Prostate gland (tissue), 2 donors: ENCODE results near the gene SHROOM2. TPM values are rescaled to one million over a fixed set of nuclear protein-coding genes. Genes with fewer than 3 reads are reported as not detected.
A peak's percentile ranks its signal among the peaks of the same experiment; 100 is the strongest.

Experiments
- DNase-seq: peaks from one replicate; pipeline ENCODE4 v3.0.0-alpha.2; 2019; ENCODE audit warnings: low spot score
- H3K27ac ChIP-seq, 2 donors: fragments of 200-600 bp; sonication (generic); 2 replicates each; pipeline ENCODE4 v1.5.1; 2017 to 2019
- H3K27me3 ChIP-seq: fragments of 200-600 bp; sonication (generic); replicated peaks from 2 replicates; pipeline ENCODE4 v1.5.1; 2019; ENCODE audit not compliant: insufficient read depth
- H3K36me3 ChIP-seq, 2 donors: fragments of 200-600 bp; sonication (generic); 1 replicate in 1 of 2; 2 replicates in 1 of 2; pipeline versions ENCODE4 v1.5.1 to v1.8.1; 2017 to 2019
- H3K4me1 ChIP-seq: fragments of 200-600 bp; sonication (generic); replicated peaks from 2 replicates; pipeline ENCODE4 v1.5.1; 2019
- H3K4me3 ChIP-seq, 2 donors: fragments of 200-600 bp; sonication (generic); 2 replicates each; pipeline ENCODE4 v1.5.1; 2017 to 2019
- H3K9me3 ChIP-seq: fragments of 200-600 bp; sonication (generic); 2 replicates; pipeline ENCODE4 v1.5.1; 2017
- POLR2A ChIP-seq: fragments of 450-650 bp; IDR thresholded peaks from one replicate; pipeline ENCODE4 v1.6.1; 2016; ENCODE audit warnings: antibody characterized with exemption, mild to moderate bottlenecking
- POLR2AphosphoS5 ChIP-seq: sonication (generic); formaldehyde crosslinking; IDR thresholded peaks from one replicate; pipeline ENCODE4 v1.6.1; 2017; ENCODE audit warnings: antibody characterized with exemption
- WGBS: methylation state at CpG from one replicate; pipeline ENCODE4 v1.1.5; 2018; 5-methylcytosine and 5-hydroxymethylcytosine counted together
- intact Hi-C: fragments of 100-400 bp; cut with DNase I; formaldehyde crosslinking; loops from one replicate; pipeline ENCODE4 v1.14.2; 2022
- total RNA-seq, 2 donors: library from RNA; depleted of rRNA; stranded (reverse); fragments of >200 nt; gene quantifications; one replicate each; pipeline ENCODE4 v1.1.0, GENCODE V29; 2016
- TF ChIP-seq, protein P1 (sequence below), 4 experiments: fragments of 200-600 bp in 2 of 4; fragments of 450-650 bp in 2 of 4; sonication (generic) in 2 of 4; IDR thresholded peaks; 1 replicate in 3 of 4; 2 replicates in 1 of 4; pipeline ENCODE4 v1.5.1; 2016 to 2019; ENCODE audit warnings: antibody characterized with exemption in 4 of 4, mild to moderate bottlenecking in 2 of 4, moderate library complexity in 2 of 4

Gene SHROOM2
- total RNA-seq, 2 donors from 2014 or later, result 36.8 to 71.3 TPM

DNA sequence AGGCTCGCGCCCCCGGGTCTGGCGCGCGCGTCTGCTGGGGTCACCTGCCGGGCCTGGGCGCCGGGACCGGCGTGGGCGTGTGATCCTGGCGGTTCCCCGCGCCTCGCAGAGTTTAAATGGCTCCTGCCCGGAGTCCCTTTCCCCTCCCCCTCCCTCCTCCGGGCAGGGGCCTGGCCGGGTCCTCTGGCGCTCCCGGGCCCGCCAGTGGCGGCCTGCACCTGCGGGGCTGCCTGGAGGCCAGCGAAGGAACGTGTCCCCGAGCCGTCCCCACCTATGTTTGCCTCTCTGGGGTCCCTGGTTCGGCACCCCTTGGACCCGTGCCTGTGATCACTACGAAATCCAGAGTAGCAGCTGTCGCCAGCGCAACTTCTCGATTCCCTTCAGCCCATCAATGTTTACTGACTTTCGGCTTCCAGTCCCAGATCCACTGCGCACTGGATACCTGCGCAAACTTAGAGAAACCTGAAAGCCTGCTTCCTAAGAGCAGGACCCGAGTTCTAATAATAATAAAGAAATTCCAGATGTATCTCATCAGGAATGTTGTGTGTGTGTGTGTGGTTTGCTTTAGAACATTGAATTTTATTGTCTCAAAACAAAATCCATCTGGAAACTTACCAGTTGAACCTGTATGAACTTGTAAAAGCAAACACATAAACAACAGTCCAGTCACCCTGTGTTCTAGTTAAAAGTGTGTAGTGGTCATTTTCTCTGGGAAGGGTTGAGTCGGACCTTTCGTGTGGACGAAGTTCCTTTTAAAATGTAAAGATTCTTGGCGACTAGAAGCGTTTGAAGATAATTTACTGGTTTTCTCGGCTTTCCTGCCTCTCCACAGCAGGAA is 788 bp downstream of the SHROOM2 start:
- H3K27ac ChIP-seq, result peak overlapping the region; percentile 71 to 78
- DNase-seq, result no peak
- H3K9me3 ChIP-seq, result no peaks in the 10 kb centered on the region
- intact Hi-C loops, result no loop called here
- peak overlapping the region; percentile 40 to 59 for H3K4me3 ChIP-seq
- H3K4me1 ChIP-seq, result no peaks in the 10 kb centered on the region
- 8% methylated on average over 16 of the region's 45 CpGs for WGBS
- TF ChIP-seq POLR2AphosphoS5 (no peak), POLR2A (no peak)
- TF ChIP-seq, protein P1, sequence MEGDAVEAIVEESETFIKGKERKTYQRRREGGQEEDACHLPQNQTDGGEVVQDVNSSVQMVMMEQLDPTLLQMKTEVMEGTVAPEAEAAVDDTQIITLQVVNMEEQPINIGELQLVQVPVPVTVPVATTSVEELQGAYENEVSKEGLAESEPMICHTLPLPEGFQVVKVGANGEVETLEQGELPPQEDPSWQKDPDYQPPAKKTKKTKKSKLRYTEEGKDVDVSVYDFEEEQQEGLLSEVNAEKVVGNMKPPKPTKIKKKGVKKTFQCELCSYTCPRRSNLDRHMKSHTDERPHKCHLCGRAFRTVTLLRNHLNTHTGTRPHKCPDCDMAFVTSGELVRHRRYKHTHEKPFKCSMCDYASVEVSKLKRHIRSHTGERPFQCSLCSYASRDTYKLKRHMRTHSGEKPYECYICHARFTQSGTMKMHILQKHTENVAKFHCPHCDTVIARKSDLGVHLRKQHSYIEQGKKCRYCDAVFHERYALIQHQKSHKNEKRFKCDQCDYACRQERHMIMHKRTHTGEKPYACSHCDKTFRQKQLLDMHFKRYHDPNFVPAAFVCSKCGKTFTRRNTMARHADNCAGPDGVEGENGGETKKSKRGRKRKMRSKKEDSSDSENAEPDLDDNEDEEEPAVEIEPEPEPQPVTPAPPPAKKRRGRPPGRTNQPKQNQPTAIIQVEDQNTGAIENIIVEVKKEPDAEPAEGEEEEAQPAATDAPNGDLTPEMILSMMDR (IDR thresholded peaks at IDR 0.05), result no peak
- no peaks in the 10 kb centered on the region for H3K36me3 ChIP-seq
- H3K27me3 ChIP-seq, result no peaks in the 10 kb centered on the region

DNA sequence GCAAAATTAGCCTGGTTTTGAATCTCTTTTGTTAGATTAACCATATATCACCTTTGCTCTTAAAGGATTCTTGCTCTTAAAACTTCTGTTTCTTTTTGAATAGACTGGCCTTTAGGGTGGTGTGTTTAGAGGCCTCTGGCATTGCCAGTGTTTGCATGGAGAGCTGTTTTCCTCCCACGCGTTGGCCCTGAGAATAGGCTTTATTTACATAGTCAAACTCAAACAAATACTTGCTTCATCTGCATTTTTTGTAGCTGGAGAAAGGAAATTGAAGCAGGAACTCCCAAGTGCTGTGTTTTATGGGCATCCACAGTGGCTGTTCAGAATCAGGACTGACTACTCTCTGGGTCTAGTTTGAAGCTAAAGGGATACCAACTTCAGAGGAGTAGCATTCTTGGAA is 2.7 kb downstream of the SHROOM2 start:
- WGBS, result 30% methylated on average over 2 of the region's 2 CpGs
- Histone ChIP-seq H3K4me3 (peak overlapping the region in 1 of 2 donors; percentile 59), H3K27ac (peak overlapping the region in 1 of 2 donors; percentile 78), H3K36me3 (no peaks in the 10 kb centered on the region), H3K9me3 (no peaks in the 10 kb centered on the region), H3K27me3 (no peaks in the 10 kb centered on the region), H3K4me1 (no peaks in the 10 kb centered on the region)
- DNase-seq, result peak; percentile 73
- TF ChIP-seq POLR2AphosphoS5, result peak; percentile 71
- TF ChIP-seq, protein P1 (IDR thresholded peaks at IDR 0.05), result no peak
- intact Hi-C loops, result no loop called here

DNA sequence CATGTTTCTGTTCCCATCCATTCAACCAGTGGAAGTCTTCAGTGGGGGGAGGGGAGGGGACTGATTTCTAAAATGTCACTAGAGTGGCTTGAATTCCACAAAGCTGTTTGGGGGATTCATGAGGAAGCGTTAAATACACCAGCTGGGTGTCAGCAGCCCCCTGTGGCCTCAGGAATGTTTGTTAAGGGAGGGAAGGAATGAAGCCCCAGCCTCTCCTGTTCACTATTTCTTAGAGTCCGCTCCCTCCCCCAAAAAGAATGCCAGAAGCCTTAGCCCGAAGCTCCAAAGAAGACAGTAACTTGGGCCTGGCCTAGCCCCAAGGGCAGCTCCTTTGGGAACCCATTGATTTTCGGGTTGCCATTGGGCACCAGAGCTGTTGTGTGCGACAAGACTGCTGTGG is 3.3 kb downstream of the SHROOM2 start:
- no peak for DNase-seq
- WGBS, result 54% methylated on average over 5 of the region's 5 CpGs
- Histone ChIP-seq H3K9me3 (no peaks in the 10 kb centered on the region), H3K27me3 (no peaks in the 10 kb centered on the region), H3K36me3 (no peaks in the 10 kb centered on the region), H3K4me1 (no peaks in the 10 kb centered on the region), H3K27ac (peak overlapping the region in 1 of 2 donors; percentile 19), H3K4me3 (peak overlapping the region in 1 of 2 donors; percentile 1)
- intact Hi-C loops, result no loop called here
- no peak for TF ChIP-seq POLR2A
- TF ChIP-seq, protein P1 (IDR thresholded peaks at IDR 0.05), result no peak
- TF ChIP-seq POLR2AphosphoS5, result no peak

DNA sequence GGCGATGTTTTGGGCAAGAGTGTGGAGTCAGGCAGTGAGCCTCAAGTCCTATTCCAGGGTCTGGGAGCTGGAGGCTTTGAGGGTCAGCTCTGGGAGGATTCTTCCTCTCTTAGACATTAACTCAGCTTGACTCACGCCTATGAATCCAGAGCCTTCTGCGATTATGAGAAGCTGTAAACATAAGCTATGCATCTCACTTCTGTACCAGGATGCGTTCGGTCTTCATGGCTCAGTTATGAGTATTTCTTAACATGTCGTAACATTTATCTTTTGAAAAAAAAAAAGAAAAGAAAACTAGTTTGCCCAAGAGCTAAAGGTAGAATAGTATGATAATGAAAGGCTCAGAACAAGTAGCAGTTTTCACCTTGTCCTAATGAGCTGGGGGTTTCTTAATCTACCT is 4.6 kb downstream of the SHROOM2 start:
- Histone ChIP-seq H3K4me3 (no peak overlapping the region), H3K9me3 (no peaks in the 10 kb centered on the region), H3K27ac (no peak overlapping the region), H3K36me3 (no peaks in the 10 kb centered on the region), H3K27me3 (no peaks in the 10 kb centered on the region), H3K4me1 (no peaks in the 10 kb centered on the region)
- TF ChIP-seq, protein P1 (IDR thresholded peaks at IDR 0.05), result no peak
- TF ChIP-seq POLR2AphosphoS5 (no peak), POLR2A (no peak)
- DNase-seq, result no peak
- intact Hi-C loops, result no loop called here
- WGBS, result 46% methylated on average over 6 of the region's 6 CpGs

DNA sequence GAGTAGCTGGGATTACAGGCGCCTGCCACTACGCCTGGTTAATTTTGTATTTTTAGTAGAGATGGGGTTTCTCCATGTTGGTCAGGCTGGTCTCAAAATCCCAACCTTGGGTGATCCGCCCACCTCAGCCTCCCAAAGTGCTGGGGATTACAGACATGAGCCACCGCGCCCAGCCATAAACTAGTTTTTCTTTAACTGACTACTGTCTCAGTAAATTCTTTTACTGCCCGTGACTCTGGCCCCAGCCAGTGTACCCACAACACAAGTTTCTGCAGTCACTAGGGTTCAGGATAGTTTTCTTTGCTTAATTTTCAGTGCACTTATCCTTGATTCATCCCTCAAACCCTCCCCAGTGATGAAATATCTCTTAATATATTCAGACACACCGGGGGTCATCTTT is 8.3 kb downstream of the SHROOM2 start:
- H3K4me1 ChIP-seq, result no peaks in the 10 kb centered on the region
- H3K4me3 ChIP-seq, result no peak overlapping the region
- intact Hi-C loops, result no loop called here
- no peaks in the 10 kb centered on the region for H3K36me3 ChIP-seq
- H3K27me3 ChIP-seq, result no peaks in the 10 kb centered on the region
- no peaks in the 10 kb centered on the region for H3K9me3 ChIP-seq
- 75% methylated on average over 4 of the region's 7 CpGs for WGBS
- no peak for TF ChIP-seq POLR2AphosphoS5
- TF ChIP-seq, protein P1 (IDR thresholded peaks at IDR 0.05), result no peak
- H3K27ac ChIP-seq, result no peak overlapping the region
- DNase-seq, result no peak
